PC-9 (cell line): ENCODE measurements around the gene GDPD5.

Experiments used
- EZH2 ChIP-seq: fragments of 200-600 bp; sonication (generic); IDR thresholded peaks from 2 replicates; pipeline ENCODE4 v1.8.0; 2017; ENCODE audit warnings: antibody characterized with exemption, low read depth
- TF ChIP-seq, protein P1 (sequence below): fragments of 200-600 bp; sonication (generic); conservative IDR thresholded peaks from 2 replicates; pipeline ENCODE4 v1.6.1; 2017; ENCODE audit warnings: mixed run types, antibody characterized with exemption, mild to moderate bottlenecking, moderate library complexity

GRCh38 chr11:75413864-75414263, 111.9 kb downstream of the GDPD5 start:
- no peak for TF ChIP-seq EZH2
- TF ChIP-seq, protein P1, sequence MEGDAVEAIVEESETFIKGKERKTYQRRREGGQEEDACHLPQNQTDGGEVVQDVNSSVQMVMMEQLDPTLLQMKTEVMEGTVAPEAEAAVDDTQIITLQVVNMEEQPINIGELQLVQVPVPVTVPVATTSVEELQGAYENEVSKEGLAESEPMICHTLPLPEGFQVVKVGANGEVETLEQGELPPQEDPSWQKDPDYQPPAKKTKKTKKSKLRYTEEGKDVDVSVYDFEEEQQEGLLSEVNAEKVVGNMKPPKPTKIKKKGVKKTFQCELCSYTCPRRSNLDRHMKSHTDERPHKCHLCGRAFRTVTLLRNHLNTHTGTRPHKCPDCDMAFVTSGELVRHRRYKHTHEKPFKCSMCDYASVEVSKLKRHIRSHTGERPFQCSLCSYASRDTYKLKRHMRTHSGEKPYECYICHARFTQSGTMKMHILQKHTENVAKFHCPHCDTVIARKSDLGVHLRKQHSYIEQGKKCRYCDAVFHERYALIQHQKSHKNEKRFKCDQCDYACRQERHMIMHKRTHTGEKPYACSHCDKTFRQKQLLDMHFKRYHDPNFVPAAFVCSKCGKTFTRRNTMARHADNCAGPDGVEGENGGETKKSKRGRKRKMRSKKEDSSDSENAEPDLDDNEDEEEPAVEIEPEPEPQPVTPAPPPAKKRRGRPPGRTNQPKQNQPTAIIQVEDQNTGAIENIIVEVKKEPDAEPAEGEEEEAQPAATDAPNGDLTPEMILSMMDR = no peak
